HG03095 (cell line): ENCODE results near the gene NFIL3.

ENCODE experiments used
- ATAC-seq: cut with Tn5 transposase; IDR thresholded peaks from one replicate; pipeline ENCODE4 v1.9.1; 2021; ENCODE audit warnings: moderate library complexity; ENCODE audit not compliant: unreplicated experiment

Gene NFIL3

GRCh38 chr9:91361291-91362050 lies 62.2 kb downstream of the NFIL3 start, which contains the start of gene AUH:
Gene AUH (minus strand): TSS chr9:91361918. CDS start chr9:91361889, 29 bp downstream.
- ATAC-seq: peak; percentile 83

DNA sequence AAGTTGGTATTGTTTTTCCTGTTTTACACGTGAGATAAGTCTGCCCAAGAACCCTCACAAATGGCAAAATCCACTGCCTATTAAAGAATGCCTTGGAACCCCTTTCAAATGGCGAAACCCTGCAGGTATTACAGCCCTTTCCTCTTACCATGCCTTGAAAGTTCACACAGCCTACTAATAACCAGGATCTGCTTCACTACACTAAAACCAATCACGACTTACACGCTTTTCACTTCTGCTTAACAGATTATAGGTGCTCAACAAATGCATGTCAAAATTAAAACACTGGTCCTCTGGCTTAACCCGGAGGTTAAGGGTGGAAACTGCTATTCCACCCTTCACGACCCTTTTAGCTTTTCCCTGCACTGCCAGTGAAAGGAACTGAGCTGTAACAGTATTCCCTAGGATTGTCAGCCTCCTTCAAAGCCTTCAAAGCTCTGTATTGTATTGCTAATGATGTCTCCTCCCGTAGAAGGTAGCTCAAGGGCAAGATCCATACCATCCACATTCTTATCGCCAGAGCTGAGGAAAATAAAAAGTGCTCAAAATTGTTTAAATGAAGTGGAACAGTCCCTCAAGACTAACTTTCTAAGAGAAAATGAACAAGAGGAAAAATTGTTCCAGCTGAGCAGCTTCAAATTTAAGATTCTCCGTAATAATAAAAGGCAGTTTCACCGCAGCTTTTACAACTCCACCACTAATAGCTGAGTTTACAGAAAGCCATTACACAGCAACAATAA lies 62.9 kb downstream of the NFIL3 start:
- no peak for ATAC-seq

- no peak for ATAC-seq
Observed at GRCh38 chr9:91359734-91360470, 63.7 kb downstream of the NFIL3 start.

- ATAC-seq: no peak
Observed at GRCh38 chr9:91359083-91359482, 64.5 kb downstream of the NFIL3 start.
